T-helper 9 cell (primary cell): ENCODE data around the gene LRRFIP1.
"Not testable (repeated sequence)": the region's sequence is repeated elsewhere in the genome, so short reads cannot be mapped to it uniquely, and the experiment has no call there.

Source experiments
- DNase-seq: peaks from one replicate; pipeline ENCODE4 v3.0.0-alpha.2; 2020

LRRFIP1 gene

GRCh38 chr2:237732070-237732469 is 104.7 kb downstream of the LRRFIP1 start:
- no peak for DNase-seq

- DNase-seq, result no peak
Observed at GRCh38 chr2:237732790-237733381, 105.5 kb downstream of the LRRFIP1 start.

- DNase-seq, result no peak
Observed at GRCh38 chr2:237733677-237734300, 106.4 kb downstream of the LRRFIP1 start.

GRCh38 chr2:237734905-237735623 is 107.7 kb downstream of the LRRFIP1 start:
- DNase-seq, result no peak

- no peak for DNase-seq
Observed at GRCh38 chr2:237735798-237736197, 108.4 kb downstream of the LRRFIP1 start.

- no peak for DNase-seq
Observed at GRCh38 chr2:237736783-237737182, 109.4 kb downstream of the LRRFIP1 start.

GRCh38 chr2:237737196-237737865 is 109.9 kb downstream of the LRRFIP1 start:
- no peak for DNase-seq

GRCh38 chr2:237738255-237738654 is 110.9 kb downstream of the LRRFIP1 start:
- DNase-seq, result no peak

- no peak for DNase-seq
Observed at GRCh38 chr2:237739101-237739500, 111.7 kb downstream of the LRRFIP1 start.

GRCh38 chr2:237742191-237742590 is 114.8 kb downstream of the LRRFIP1 start:
- no peak for DNase-seq

GRCh38 chr2:237742614-237743013 is 115.2 kb downstream of the LRRFIP1 start:
- no peak for DNase-seq

- DNase-seq, result no peak
Observed at GRCh38 chr2:237743024-237743423, 115.6 kb downstream of the LRRFIP1 start.

- no peak for DNase-seq
Observed at GRCh38 chr2:237743561-237744269, 116.3 kb downstream of the LRRFIP1 start.

GRCh38 chr2:237744270-237744612 is 116.9 kb downstream of the LRRFIP1 start:
- no peak for DNase-seq

GRCh38 chr2:237744613-237745249 is 117.3 kb downstream of the LRRFIP1 start:
- DNase-seq, result peak; percentile 80

GRCh38 chr2:237745250-237745613 is 117.8 kb downstream of the LRRFIP1 start:
- DNase-seq, result no peak

- no peak for DNase-seq
Observed at GRCh38 chr2:237746302-237747080, 119.1 kb downstream of the LRRFIP1 start.

- DNase-seq, result no peak
Observed at GRCh38 chr2:237747189-237747588, 119.8 kb downstream of the LRRFIP1 start.

GRCh38 chr2:237749002-237749401 is 121.6 kb downstream of the LRRFIP1 start:
- DNase-seq, result no peak

- no peak for DNase-seq
Observed at GRCh38 chr2:237749961-237750360, 122.6 kb downstream of the LRRFIP1 start.

- not testable (repeated sequence) for DNase-seq
Observed at GRCh38 chr2:237750441-237750840, 123.1 kb downstream of the LRRFIP1 start.

GRCh38 chr2:237752761-237753165 is 125.4 kb downstream of the LRRFIP1 start:
- no peak for DNase-seq
